HG03457 (cell line): ENCODE measurements around the gene CHTF8.

Source experiments
- ATAC-seq: cut with Tn5 transposase; IDR thresholded peaks from one replicate; pipeline ENCODE4 v1.9.1; 2021; ENCODE audit warnings: moderate number of reproducible peaks; ENCODE audit not compliant: unreplicated experiment

Gene CHTF8

DNA sequence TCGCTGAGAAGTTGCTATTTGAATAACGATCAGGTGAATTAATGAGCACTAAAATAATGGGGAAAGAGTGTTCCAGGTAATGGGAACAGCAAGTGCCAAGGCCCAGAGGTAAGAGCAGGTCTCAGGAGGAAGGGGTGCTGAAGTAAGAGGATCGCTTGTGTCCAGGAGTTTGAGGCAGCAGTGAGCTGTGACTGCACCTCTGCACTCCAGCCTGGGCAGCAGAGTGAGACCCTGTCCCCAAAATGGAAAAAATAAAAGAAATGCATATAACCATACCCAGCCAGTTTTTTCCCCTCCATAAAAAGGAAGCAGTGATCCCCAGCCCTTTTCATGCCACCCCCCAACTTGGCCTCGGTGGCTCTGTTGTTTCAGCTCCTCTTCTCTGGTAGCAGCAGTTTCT lies 43.7 kb downstream of the CHTF8 start:
- no peak for ATAC-seq

DNA sequence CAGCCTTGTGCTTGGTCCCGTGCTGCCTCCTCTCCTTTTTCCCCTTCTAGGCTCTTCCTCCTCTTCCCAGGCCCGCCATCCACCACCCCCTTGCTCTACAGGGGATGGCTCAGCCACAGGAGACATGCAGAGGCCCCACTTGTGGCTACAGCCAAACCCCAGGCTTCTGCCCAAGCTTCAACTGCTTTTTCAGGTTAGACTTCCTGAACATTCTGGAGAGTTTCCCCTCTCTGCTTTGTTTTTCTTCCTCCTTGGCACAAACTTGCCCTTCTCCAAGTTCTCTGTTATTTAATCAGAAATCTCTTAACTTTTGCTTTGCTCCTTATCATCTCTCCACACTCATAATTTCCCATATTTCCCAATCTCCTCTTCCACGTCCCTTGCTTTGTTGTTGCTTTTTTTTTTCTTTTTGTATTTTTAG lies 45.2 kb downstream of the CHTF8 start:
- no peak for ATAC-seq

DNA sequence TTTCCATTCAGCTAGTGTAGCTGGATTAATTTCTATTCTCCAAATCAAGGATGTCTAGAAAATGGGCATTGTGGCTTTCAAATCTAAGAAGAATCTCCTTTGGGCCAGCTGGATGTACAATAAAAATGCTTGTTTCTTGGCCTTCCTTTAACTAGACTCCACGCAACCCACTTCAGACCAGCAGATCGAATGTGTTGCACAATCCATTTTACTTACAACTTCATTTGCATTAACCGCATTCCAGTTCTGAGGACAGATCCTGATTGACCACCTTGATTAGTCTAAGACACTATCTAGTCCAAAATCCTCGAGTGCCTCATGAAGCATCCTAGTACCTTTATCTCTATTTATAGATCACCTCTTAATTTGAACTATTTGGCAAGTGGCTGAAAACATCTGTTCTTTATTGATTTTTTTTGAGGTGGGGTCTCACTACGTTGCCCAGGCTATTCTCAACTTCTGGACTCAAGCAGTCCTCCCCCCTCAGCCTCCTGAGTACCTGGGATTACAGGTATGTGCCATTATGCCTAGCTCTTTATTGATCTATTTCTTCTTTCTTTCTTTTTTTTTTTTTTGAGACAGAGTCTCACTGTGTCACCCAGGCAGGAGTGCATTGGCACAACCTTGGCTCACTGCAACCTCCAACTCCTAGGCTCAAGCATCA lies 47.2 kb downstream of the CHTF8 start:
- ATAC-seq = no peak

DNA sequence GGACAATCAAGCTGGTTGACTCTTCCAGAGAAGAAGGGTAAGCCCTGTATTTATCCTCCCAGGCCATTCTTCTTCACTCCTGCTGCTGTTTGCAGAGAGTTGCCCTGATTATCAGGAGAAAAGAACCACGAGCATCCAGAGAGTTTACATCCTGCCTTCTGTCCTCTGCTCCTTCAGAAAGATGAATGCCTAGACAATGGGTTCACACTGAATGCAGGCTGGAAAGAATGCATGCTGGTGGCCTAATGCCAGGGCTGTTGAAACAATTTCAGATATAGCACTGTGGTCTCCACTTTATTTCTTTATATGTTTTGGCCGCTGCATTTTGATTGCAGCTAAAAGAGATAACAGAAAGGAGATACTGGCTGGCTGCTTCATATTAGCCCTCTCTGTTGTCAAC lies 48.1 kb downstream of the CHTF8 start:
- no peak for ATAC-seq

DNA sequence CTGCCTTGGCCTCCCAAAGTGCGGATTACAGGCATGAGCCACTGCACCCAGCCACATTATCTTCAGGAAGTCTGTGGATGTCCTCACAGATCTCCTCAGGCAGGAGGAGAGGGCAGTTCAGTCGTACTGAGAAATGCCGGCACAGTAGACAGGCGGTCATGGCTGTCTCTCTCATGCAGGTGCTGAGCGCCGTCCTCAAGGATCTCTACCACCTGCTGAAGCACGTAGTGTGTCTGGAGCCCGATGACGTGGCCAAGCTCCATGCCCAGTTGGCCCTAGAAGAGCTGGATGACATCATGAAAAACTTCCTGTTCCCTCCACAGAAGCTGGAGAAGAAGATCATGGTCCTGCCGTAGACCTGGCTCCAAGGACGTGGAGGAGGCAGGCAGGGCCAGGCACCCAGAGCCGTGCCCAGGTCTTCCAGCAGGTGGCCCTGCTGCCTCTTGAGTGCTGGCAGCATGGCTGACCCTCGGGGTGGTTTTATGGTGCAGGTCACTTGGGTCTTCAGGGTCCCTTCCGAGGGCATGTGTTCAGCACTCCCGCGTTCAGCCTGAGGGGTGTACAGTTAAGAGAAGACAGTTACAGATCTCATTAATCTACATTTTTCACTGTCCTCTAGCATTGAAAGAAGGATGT lies 49.0 kb downstream of the CHTF8 start:
- no peak for ATAC-seq

DNA sequence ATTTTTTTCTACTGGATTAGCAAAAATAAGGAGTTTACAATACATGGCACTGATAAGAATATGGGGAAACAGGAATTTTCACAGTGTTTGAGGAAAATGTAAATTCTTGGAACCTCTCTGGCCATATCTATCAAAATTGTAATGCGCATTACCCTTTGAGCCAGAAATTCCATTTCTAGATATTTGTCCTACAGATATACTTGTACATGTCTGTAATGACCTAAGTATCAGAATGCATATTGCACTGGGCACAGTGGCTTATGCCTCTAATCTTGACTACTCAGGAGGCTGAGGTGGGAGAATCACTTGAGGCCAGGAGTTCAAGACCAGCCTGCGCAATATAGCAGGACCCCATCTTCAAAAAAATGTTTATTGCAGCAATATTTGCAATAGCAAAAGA lies 52.7 kb downstream of the CHTF8 start:
- ATAC-seq = no peak

DNA sequence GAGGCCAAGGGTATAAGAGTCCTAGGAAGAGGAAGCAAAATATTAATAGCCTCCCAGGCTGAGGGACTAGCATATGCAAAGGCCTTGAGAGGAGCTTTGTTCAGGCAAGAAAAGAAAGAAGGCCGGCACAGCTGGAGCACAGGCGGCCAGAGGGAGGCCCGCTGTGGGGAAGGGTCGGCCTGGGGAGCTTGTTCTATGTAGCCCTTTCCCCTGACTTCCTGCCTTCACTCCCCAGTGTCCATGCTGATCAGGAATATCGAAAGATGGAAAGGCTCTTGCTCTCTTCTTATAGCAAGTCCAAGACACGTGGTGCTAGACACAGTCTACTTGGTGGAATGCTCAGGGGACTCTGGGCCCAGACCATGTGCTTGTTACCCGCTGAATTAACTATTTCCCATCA lies 54.3 kb downstream of the CHTF8 start:
- ATAC-seq = no peak

DNA sequence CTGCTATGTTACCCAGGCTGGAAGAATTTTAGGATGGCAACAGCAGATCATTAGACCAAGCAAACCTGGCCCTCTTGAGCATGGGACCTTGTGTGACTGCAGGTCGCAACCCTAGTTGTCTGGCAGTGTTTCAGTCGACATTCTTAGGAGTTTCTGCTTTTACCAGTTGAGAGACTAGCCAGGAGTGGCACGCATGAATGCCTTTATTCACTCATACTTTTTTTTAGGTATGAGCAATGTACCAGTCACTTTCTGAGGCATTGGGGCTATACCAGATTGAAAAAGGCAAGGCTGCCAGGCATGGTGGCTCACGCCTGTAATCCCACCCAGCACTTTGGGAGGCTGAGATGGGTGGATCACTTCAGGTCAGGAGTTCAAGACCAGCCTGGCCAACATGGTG lies 55.1 kb downstream of the CHTF8 start:
- ATAC-seq = no peak

DNA sequence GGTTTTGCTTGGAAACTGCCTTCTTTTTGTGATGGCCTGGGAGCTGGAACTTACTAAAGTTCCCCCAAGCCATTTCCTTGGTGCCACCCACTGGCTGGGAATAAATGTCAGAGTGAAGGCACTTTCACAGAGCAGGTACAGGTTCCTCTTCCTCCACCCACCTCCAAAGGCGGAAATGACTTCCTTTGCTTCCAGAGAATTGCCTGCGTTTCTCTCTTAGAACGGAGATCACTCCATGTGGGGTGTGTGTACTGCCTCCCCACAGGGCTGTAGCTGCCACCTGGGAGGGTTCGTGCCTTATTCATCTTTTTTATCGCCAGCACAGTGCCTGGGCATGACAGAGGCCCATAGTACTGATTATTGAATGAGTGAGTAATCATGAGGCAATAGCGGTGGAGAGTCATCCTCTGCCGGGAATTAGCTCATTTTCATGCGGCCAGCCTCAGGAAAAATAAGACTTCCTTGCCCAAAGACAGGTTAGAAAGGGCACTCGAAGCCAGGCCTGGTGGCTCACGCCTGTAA lies 59.1 kb downstream of the CHTF8 start:
- ATAC-seq = no peak

DNA sequence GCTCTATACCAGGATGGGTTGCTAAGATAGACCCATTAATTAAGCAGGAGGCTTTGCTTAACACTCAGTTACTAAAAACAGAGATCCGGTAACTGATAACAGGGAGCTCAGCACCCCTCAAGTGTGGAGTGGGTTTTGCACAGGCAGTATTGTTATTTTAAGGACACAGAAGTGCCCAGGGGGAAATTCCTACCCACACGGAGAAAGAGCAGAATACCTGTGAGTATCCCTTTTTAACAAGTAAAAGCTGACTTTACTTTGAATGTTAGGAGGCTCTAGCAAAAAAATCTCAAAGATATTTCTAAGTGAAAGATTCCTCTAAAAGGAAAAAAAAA lies 59.8 kb downstream of the CHTF8 start:
- no peak for ATAC-seq

DNA sequence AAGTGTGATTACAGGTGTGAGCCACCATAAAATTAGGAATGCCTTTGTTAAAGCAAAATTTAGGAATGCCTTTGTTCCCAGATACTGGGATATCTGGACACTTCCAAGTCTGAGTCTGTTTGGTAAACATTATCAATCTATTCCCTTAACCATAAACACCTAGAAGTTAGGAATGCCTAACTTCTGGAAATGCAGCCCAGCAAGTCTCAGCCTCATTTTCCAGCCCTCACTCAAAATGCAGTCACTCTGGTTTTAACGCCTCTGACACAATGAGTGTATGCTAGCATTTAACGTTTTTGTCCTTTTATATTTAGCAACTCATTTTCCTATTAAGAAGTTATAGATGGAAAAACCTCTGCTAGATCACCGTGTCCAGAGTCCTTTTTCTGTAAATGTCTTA lies 61.4 kb downstream of the CHTF8 start:
- no peak for ATAC-seq

DNA sequence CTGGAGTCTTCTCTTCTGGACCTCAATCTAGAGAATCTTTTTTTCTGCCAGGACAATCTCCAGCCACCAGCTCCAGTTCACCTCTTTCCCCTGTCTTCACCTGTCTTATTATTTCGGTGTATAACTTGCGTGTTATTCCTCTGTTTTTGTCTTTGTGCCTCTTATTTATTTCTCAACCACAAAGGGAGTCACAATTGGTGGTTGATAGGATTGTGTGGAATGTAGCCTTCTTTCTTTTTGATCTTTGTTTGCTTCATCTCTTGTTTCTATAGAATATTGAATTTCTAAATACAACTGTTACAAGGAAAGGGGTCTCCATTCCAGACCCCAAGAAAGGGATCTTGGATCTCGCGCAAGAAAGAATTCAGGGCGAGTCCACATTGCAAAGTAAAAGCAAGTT lies 62.9 kb downstream of the CHTF8 start:
- ATAC-seq = no peak
